ENCODE measurements around the gene ZCCHC7.

DNA sequence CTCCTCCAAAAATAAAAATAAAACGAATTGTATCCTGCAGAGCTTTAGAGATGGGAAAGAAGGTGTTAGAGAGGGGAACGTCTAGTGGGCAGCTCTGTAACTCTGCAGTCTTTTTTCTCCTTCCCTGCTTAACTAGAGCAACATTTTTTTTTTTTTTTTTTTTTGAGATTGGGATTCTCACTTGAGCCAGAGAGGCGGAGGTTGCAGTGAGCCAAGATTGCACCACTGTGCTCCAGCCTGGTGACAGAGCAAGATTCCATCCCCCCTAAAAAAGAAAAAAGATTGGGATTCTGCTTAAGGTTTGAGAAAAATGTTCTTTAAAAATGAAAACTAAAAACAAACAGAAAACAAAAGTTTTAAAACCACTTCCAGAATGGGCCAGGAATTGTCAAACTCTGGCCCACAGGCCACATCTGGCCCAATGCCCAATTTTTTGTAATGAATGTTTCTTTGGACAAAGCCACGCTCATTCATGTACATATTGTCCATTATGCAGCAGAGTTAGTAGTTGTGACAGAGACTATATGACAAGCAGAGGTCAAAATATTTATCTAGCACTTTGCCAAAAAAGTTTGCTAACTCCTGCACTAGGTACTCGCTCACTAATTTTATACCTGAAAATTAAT is 98.5 kb downstream of the ZCCHC7 start:
- TF ChIP-seq, protein P1, sequence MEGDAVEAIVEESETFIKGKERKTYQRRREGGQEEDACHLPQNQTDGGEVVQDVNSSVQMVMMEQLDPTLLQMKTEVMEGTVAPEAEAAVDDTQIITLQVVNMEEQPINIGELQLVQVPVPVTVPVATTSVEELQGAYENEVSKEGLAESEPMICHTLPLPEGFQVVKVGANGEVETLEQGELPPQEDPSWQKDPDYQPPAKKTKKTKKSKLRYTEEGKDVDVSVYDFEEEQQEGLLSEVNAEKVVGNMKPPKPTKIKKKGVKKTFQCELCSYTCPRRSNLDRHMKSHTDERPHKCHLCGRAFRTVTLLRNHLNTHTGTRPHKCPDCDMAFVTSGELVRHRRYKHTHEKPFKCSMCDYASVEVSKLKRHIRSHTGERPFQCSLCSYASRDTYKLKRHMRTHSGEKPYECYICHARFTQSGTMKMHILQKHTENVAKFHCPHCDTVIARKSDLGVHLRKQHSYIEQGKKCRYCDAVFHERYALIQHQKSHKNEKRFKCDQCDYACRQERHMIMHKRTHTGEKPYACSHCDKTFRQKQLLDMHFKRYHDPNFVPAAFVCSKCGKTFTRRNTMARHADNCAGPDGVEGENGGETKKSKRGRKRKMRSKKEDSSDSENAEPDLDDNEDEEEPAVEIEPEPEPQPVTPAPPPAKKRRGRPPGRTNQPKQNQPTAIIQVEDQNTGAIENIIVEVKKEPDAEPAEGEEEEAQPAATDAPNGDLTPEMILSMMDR (conservative IDR thresholded peaks at IDR 0.05; ENCODE audit: low read length): no peak
- TF ChIP-seq EZH2phosphoT487 (IDR thresholded peaks at IDR 0.05; ENCODE audit: borderline replicate concordance, low read depth, low read length): no peak

Measured in OCI-LY7 (cell line).